Stimulated activated CD8-positive, alpha-beta memory T cell treated with anti-CD3 and anti-CD28 coated beads, Interleukin-12 subunit alpha, Interleukin-12 subunit beta, amount 100 ng/mL, for 24 hours (primary cell): ENCODE results near the gene STRA6.

Experiments
- DNase-seq: peaks from one replicate; pipeline ENCODE4 v3.0.0-alpha.2; 2020; ENCODE audit errors: extremely low read depth

Gene STRA6

GRCh38 chr15:74132681-74133651 is 69.6 kb downstream of the STRA6 start:
- DNase-seq = no peak

DNA sequence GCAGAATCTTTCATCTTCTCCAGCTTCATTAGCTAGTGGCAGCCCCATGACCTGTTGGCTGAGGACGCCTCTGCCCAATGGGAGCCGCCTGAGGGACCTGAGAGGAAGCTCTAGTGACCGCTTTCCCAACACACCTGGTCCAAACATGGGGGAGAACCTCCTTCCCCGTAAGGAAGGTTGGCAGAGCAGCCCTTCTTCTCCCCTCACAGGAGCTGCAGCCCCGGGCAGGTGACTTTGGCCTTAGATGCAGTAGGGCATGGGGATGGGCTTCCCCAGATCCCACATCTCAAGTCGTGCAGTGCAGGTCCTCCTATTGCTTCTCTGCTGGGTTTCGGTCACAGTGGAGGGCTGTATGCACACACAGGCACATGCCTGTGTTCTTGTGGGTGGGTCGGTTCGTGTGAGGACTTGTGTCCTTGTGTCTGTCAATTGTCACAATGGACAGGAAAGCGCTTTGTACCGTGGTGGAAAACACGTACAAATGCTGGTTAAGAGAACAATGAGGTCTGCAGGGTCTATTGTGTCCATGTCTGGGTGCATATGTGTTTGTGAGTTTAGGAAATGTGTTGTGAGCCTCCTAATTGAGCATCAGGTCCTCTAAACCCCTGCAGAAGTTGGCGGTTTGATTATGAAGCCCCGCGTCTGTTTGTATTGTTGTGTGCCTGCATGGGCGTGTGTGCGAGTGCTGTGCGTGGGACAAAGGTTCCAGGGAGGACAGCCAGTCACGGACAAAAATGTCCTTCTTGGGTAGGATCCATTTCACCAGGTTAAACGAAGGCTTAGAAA is 70.8 kb downstream of the STRA6 start:
- no peak for DNase-seq

DNA sequence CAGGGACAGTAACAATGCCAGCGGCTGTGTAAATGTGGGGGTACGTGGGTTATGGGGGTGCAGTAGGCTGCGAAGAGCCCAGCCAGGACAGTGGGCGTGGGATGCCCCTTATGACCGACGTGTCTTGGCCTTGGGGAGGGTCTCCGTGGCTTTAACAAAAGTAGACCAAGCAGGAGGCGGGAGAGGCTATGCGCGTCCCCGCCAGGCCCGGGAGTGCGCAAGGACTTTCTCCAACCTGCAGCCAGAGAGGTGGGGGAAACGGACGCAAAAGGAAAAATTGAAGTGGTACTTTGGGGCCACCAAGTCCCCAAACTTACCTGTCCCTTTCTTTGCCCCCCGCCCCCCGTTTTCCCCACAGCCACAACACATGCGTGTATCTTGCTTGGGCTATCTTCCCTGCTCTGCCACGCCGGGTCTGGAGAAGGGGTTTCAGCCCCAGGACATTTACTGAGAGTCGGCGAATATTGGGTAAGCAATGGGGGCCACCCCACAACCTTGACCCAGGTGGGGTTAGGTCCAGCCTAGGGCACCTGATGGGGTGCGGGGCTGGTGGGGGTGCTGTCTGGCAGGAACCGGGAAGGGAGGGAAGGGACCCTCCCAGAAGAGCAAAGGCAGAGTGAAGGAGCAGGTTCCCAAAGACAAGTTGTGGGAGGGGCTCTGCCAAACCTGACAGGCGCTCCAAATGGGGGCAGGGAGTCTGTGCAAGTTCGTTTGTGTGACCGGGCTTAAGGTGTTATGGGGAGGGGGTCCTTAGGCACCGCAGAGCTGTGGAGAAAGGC is 71.5 kb downstream of the STRA6 start:
- no peak for DNase-seq

DNA sequence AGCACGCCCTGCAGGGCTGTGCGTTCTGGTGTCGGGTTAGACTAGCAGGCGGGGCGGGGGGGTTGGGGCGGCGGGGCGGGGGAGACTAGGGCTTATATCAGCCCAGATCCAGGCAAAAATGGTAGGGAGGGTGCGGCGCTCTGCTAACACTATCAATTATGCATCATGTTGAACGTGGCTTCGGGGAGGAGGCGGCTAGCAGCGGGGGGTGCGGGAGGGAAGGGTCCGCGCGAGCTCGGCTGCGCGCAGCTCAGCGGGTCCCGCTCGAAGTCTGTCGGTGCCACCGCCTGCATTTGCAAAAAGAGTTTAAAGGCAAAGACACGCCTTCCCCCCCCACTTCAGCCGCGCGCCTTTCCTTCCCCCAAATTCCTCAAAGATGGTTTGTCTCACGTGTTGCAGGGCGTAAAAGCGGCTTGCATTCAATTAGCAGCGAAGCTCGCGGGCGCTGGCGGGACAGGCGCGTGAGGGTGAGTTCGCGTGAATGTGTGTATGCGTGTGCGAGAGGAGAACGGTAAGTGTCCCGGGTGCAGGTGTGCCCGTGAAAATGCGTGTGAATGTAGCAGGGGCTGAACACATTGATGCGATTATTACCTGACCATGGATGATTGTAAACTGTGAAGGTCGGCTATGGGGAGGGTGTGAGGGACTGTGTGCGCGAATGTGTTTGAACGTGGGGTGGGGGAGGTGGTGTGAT is 72.3 kb downstream of the STRA6 start, which contains the start of gene ISLR2:
Gene ISLR2, plus strand, starts transcription at position 432 of the 694 bp plus-strand sequence. CDS start 2,169 bp downstream, outside the sequence.
- no peak for DNase-seq

DNA sequence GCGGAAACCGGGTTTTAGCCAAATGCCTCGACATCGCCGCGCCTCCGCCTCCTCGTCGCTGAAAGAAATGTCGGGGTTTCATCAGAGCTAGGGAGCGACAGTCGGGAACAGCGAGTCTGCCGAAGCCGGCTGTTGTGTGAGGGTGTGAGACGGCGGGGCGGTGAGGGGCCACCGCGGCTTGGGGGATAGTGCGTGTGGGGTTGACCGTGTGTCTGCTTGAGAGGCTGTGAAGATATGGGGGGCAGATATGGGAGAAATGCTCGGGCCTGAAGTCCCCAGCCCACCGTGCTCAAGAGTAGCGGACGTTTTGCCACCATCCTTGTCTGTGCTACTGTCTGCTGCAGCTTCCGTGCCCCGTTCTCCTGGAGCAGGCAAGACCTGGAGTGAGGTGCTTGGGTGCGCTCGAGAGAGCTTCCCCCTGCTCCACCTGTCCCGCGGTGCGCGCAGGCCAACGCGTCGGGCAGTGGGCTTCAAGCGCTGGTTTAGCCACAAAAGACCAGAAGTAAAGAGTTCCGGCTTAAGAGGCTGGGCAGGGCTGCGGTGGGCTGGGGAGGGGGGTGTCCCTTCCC is 72.9 kb downstream of the STRA6 start:
- DNase-seq = no peak
